T-cell (primary cell): ENCODE data around the gene AGBL1. TPM values are rescaled to one million over a fixed set of nuclear protein-coding genes. Genes with fewer than 3 reads are reported as not detected.

Source experiments
- ATAC-seq, 4 experiments: fragments of 200-7000 bp in 3 of 4; fragments of 150-1000 bp in 1 of 4; cut with Tn5 transposase; replicated peaks in 1 of 4; 1 replicate in 3 of 4; 2 replicates in 1 of 4; pipeline ENCODE4 v1.10.0; 2021; ENCODE audit warnings: moderate library complexity in 3 of 4, mild to moderate bottlenecking in 2 of 4, moderate number of reproducible peaks in 1 of 4
- CTCF ChIA-PET, 2 donors: fragments of 300-600 bp; sonication (Branson Sonifier 250); formaldehyde crosslinking; loops; one replicate each; lab custom pipeline; 2022; ENCODE audit warnings: antibody characterized with exemption in 2 of 2; lab: Charles Lee
- POLR2A ChIA-PET, 2 donors: fragments of 300-600 bp; sonication (Branson Sonifier 250); formaldehyde crosslinking; loops; one replicate each; lab custom pipeline; 2022; ENCODE audit warnings: antibody characterized with exemption in 2 of 2; lab: Charles Lee
- DNase-seq, 35 experiments: peaks; one replicate each; pipeline versions ENCODE4 v3.0.0 to v3.0.0-alpha.2; 2013 to 2023
- H3K27ac ChIP-seq: one replicate; pipeline ENCODE4 v1.5.1; 2013; ENCODE audit warnings: low read length
- H3K27me3 ChIP-seq, 2 experiments: replicated peaks in 1 of 2; 1 replicate in 1 of 2; 2 replicates in 1 of 2; pipeline versions ENCODE4 v1.6.1 to v1.7.0; 2013; ENCODE audit warnings: low read length in 1 of 2, mixed read lengths in 1 of 2; ENCODE audit not compliant: control insufficient read depth in 2 of 2, insufficient read depth in 2 of 2; ENCODE audit errors: extremely low read depth in 1 of 2
- H3K36me3 ChIP-seq, 2 donors: 1 replicate in 1 of 2; 2 replicates in 1 of 2; pipeline versions ENCODE4 v1.6.1 to v1.7.0; 2013; ENCODE audit warnings: low read length in 1 of 2; ENCODE audit not compliant: control insufficient read depth in 2 of 2, insufficient read depth in 1 of 2; ENCODE audit errors: extremely low read depth in 1 of 2
- H3K4me1 ChIP-seq, 2 experiments: 1 replicate in 1 of 2; 2 replicates in 1 of 2; pipeline versions ENCODE4 v1.6.1 to v1.7.0; 2013; ENCODE audit warnings: low read length in 2 of 2, mixed read lengths in 1 of 2; ENCODE audit not compliant: insufficient read depth in 2 of 2, control insufficient read depth in 1 of 2; ENCODE audit errors: extremely low read depth in 1 of 2
- H3K4me3 ChIP-seq, 2 donors: 1 replicate in 1 of 2; 2 replicates in 1 of 2; pipeline versions ENCODE4 v1.5.1 to v1.7.0; 2013; ENCODE audit warnings: mild to moderate bottlenecking in 2 of 2, low read length in 1 of 2, moderate library complexity in 1 of 2; ENCODE audit not compliant: control insufficient read depth in 1 of 2; ENCODE audit errors: extremely low read depth in 1 of 2
- H3K9me3 ChIP-seq: 2 replicates; pipeline ENCODE4 v1.7.0; 2013
- H3K27ac Mint-ChIP-seq, 2 donors: one replicate each; pipeline ENCODE4 v1.8.0; 2020 to 2021; ENCODE audit warnings: mild to moderate bottlenecking in 2 of 2, mixed read lengths in 2 of 2
- H3K27me3 Mint-ChIP-seq, 2 donors: one replicate each; pipeline ENCODE4 v1.8.0; 2021 to 2022; ENCODE audit warnings: mixed read lengths in 2 of 2
- H3K36me3 Mint-ChIP-seq: one replicate; pipeline ENCODE4 v1.8.0; 2021; ENCODE audit warnings: mixed read lengths
- H3K4me1 Mint-ChIP-seq, 3 donors: one replicate each; pipeline ENCODE4 v1.8.0; 2020 to 2022; ENCODE audit warnings: mixed read lengths in 3 of 3, mild to moderate bottlenecking in 1 of 3
- H3K4me3 Mint-ChIP-seq, 3 donors: one replicate each; pipeline ENCODE4 v1.8.0; 2020 to 2022; ENCODE audit warnings: mild to moderate bottlenecking in 3 of 3, mixed read lengths in 3 of 3, moderate library complexity in 3 of 3
- H3K9me3 Mint-ChIP-seq, 3 donors: one replicate each; pipeline ENCODE4 v1.8.0; 2020 to 2022; ENCODE audit warnings: mixed read lengths in 3 of 3
- WGBS: methylation state at CpG from one replicate; pipeline ENCODE4 v1.1.5; 2013; ENCODE audit warnings: missing lambda C conversion rate; ENCODE audit not compliant: insufficient coverage; 5-methylcytosine and 5-hydroxymethylcytosine counted together
- total RNA-seq, 35 experiments: library from RNA in 6 of 35; stranded (reverse) in 6 of 35; fragments of 120-200 nt in 1 of 35; gene quantifications; one replicate each; pipeline versions ENCODE4 v1.2.1 to v1.2.4 and lab custom pipeline; 2013 to 2026

Gene AGBL1
- total RNA-seq, 5 donors from 2014 or later (not counting 1 experiment from before 2014, with no cell fraction given) = not detected

DNA sequence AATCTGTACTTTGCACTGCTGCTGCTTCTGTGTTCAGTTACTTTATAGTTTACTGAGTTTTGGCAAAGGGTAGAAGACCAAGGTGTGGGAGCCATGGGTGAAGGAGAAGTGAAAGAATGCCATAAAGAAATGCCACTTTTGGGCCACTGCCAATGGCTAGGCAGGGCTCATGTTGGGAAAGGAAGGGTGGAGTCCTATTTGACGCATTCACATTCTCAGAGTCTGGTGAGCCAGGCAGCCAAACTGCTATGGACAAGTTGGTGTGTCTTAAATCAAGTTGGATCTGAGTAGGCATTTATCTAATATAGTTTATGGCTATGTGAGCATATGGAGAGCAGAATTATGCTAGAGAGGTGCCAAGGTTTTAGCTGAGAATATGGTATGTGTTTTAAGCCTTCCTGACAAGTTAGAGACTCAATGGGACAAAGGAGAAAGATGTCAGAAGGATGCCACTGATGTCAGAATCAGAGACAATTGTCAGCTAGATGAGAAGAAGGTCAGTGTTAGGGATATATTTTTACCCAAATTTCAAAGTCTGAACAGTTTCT is 296.1 kb downstream of the AGBL1 start:
- DNase-seq = no peak
- no peak overlapping the region for H3K27ac ChIP-seq
- 70% methylated on average over 1 of the region's 1 CpG for WGBS
- H3K27me3 ChIP-seq = peaks cover 0 to 4% of the 10 kb centered on the region in 2 experiments
- no peaks in the 10 kb centered on the region for H3K36me3 ChIP-seq
- H3K4me3 ChIP-seq = no peak overlapping the region
- CTCF ChIA-PET = no interaction called here
- Mint-ChIP-seq H3K9me3 (peaks cover 6 to 13% (median 7%) of the 10 kb centered on the region in 3 donors), H3K36me3 (no peaks in the 10 kb centered on the region), H3K27me3 (peaks cover 17 to 24% of the 10 kb centered on the region in 2 donors), H3K27ac (no peak overlapping the region), H3K4me1 (no peaks in the 10 kb centered on the region), H3K4me3 (no peak overlapping the region)
- POLR2A ChIA-PET = no interaction called here
- H3K9me3 ChIP-seq = no peaks in the 10 kb centered on the region
- no peak for ATAC-seq
- H3K4me1 ChIP-seq = no peaks in the 10 kb centered on the region

DNA sequence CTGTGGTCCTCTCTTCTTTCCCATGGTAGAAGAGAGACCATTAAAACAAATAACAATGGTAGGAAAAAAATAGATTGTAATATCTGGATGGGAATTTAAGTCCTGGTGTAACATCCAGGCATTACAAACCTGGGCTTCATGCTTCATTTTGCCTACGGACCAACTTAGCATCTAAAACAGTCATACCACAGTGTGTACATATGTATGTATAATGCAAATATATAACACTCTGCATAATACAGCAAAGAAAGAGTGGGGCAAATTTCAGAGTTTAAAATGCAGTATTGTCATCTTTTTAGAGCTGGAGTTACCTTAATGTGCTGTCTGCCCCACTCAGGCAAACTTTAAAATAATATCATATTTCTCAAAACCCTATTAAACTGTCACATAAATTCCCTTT is 298.2 kb downstream of the AGBL1 start:
- ATAC-seq = no peak
- WGBS = no CpG with 5 or more reads among the region's 1 CpG
- peaks cover 0 to 4% of the 10 kb centered on the region in 2 experiments for H3K27me3 ChIP-seq

DNA sequence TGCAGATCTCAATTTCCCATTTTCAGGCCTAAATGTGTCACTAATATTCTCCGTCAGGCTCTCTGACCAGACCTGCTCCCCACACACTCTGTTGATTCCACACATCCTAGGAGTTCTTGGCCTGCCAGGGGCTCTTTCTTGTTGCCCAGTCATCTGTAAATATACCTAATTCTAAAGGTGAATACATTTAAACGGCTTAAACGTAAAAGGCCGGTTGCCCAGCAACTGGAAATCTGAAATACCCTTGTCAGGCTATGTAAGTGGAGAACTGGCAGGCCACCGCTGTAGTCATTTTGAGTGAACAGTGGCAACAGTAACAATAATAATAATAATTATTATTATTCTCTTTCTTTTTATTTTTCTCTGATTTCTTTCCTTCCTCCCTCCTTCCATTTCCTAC is 302.7 kb downstream of the AGBL1 start:
- Mint-ChIP-seq H3K27ac (no peak overlapping the region), H3K9me3 (peaks cover 0 to 3% (median 0%) of the 10 kb centered on the region in 3 donors), H3K36me3 (no peaks in the 10 kb centered on the region), H3K4me1 (peaks cover 0 to 2% (median 0%) of the 10 kb centered on the region in 3 donors), H3K4me3 (no peak overlapping the region), H3K27me3 (peaks cover 25 to 31% of the 10 kb centered on the region in 2 donors)
- no peak for DNase-seq
- ChIA-PET POLR2A (no interaction called here), CTCF (no interaction called here)
- Histone ChIP-seq H3K27me3 (no peaks in the 10 kb centered on the region), H3K27ac (no peak overlapping the region), H3K4me1 (no peaks in the 10 kb centered on the region), H3K4me3 (no peak overlapping the region), H3K9me3 (no peaks in the 10 kb centered on the region), H3K36me3 (no peaks in the 10 kb centered on the region)
- WGBS = no CpG with 5 or more reads among the region's 5 CpGs
- no peak for ATAC-seq

More for the DNA sequence above, 298.2 kb downstream of the AGBL1 start:
- Histone ChIP-seq H3K4me3 (no peak overlapping the region), H3K36me3 (no peaks in the 10 kb centered on the region), H3K4me1 (no peaks in the 10 kb centered on the region), H3K9me3 (no peaks in the 10 kb centered on the region), H3K27ac (no peak overlapping the region)
- H3K4me3 Mint-ChIP-seq = no peak overlapping the region
- no peak for DNase-seq
- H3K9me3 Mint-ChIP-seq = peaks cover 6 to 11% (median 7%) of the 10 kb centered on the region in 3 donors
- POLR2A ChIA-PET = no interaction called here
- H3K36me3 Mint-ChIP-seq = no peaks in the 10 kb centered on the region
- H3K27ac Mint-ChIP-seq = no peak overlapping the region
- H3K4me1 Mint-ChIP-seq = no peaks in the 10 kb centered on the region
- peaks cover 17 to 21% of the 10 kb centered on the region in 2 donors for H3K27me3 Mint-ChIP-seq
- CTCF ChIA-PET = no interaction called here

- H3K4me3 Mint-ChIP-seq = no peak overlapping the region
- Histone ChIP-seq H3K4me1 (no peaks in the 10 kb centered on the region), H3K27me3 (no peaks in the 10 kb centered on the region), H3K4me3 (no peak overlapping the region), H3K9me3 (no peaks in the 10 kb centered on the region), H3K36me3 (no peaks in the 10 kb centered on the region), H3K27ac (no peak overlapping the region)
- no peak overlapping the region for H3K27ac Mint-ChIP-seq
- no peak for ATAC-seq
- POLR2A ChIA-PET = no interaction called here
- WGBS = 80% methylated on average over 5 of the region's 6 CpGs
- peaks cover 0 to 2% (median 0%) of the 10 kb centered on the region in 3 donors for H3K4me1 Mint-ChIP-seq
- H3K36me3 Mint-ChIP-seq = no peaks in the 10 kb centered on the region
- peaks cover 0 to 3% (median 0%) of the 10 kb centered on the region in 3 donors for H3K9me3 Mint-ChIP-seq
- CTCF ChIA-PET = no interaction called here
- H3K27me3 Mint-ChIP-seq = peaks cover 22 to 31% of the 10 kb centered on the region in 2 donors
- DNase-seq = no peak
Measured at GRCh38 chr15:86383611-86384010, 303.9 kb downstream of the AGBL1 start.

DNA sequence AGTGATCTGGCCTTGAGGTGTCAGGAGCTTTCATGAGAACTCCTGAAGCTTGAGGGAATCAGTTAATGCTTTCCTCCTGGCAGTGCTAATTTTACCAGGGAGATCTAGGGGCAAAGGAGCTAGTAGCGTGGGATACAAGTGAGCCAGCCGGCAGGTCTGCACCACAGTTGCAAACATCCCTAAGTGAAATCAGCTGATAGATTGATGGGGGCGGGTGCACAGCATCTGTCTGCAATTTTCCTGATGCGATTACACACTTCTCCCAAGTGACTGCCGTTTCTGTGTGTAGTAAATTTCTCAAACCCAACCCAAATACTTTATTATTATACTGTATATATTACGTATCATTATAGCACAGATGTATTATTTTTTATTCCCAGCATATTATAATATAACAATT is 304.5 kb downstream of the AGBL1 start:
- no peak overlapping the region for H3K27ac Mint-ChIP-seq
- WGBS = no CpG with 5 or more reads among the region's 6 CpGs
- H3K36me3 Mint-ChIP-seq = no peaks in the 10 kb centered on the region
- Histone ChIP-seq H3K4me3 (no peak overlapping the region), H3K9me3 (no peaks in the 10 kb centered on the region), H3K4me1 (no peaks in the 10 kb centered on the region), H3K27ac (no peak overlapping the region), H3K36me3 (no peaks in the 10 kb centered on the region), H3K27me3 (no peaks in the 10 kb centered on the region)
- peaks cover 0 to 3% (median 0%) of the 10 kb centered on the region in 3 donors for H3K9me3 Mint-ChIP-seq
- DNase-seq = no peak
- no peak overlapping the region for H3K4me3 Mint-ChIP-seq
- peaks cover 0 to 2% (median 0%) of the 10 kb centered on the region in 3 donors for H3K4me1 Mint-ChIP-seq
- POLR2A ChIA-PET = interaction anchor here in 1 of 2 donors (0.6 kb wide), 1 partner anchor 35 kb away, joined by 3 read pairs; no protein-coding TSS in a partner anchor
- no peak for ATAC-seq
- peaks cover 22 to 31% of the 10 kb centered on the region in 2 donors for H3K27me3 Mint-ChIP-seq
- CTCF ChIA-PET = no interaction called here

DNA sequence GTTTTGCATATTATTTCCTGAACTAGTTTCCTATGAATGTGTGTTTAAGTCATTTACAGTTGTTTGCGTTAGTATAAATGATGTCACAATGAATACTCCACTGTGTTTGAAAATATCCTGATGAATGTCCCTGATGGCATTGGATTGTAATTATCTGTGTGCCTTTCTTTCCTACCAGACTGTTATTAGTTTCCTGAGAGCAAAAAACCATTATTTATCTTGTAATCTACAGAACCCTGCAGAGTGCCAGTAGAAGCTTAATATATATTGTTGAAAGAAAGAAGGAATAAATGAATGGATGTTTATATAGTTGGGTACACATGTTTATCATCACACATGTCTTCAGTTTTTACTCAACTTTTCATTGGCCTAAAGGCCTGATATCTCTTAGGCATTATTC is 312.6 kb downstream of the AGBL1 start:
- peaks cover 4% of the 10 kb centered on the region in 2 donors for H3K27me3 Mint-ChIP-seq
- ChIA-PET POLR2A (interaction anchor here in 1 of 2 donors (0.6 kb wide), 1 partner anchor 1545 kb away, joined by 3 read pairs; no protein-coding TSS in a partner anchor), CTCF (no interaction called here)
- no peak for ATAC-seq
- Histone ChIP-seq H3K4me1 (no peaks in the 10 kb centered on the region), H3K9me3 (no peaks in the 10 kb centered on the region), H3K4me3 (no peak overlapping the region), H3K27ac (no peak overlapping the region), H3K27me3 (no peaks in the 10 kb centered on the region), H3K36me3 (no peaks in the 10 kb centered on the region)
- H3K27ac Mint-ChIP-seq = no peak overlapping the region
- WGBS = 100% methylated on average over 1 of the region's 1 CpG
- no peak for DNase-seq
- no peaks in the 10 kb centered on the region for H3K36me3 Mint-ChIP-seq
- H3K4me3 Mint-ChIP-seq = no peak overlapping the region
- H3K4me1 Mint-ChIP-seq = no peaks in the 10 kb centered on the region
- no peaks in the 10 kb centered on the region for H3K9me3 Mint-ChIP-seq
